Right renal pelvis (tissue), 4 donors: ENCODE results near the gene ASCC2. TPM values are rescaled to one million over a fixed set of nuclear protein-coding genes. Genes with fewer than 3 reads are reported as not detected.
"Not testable (repeated sequence)": the region's sequence is repeated elsewhere in the genome, so short reads cannot be mapped to it uniquely, and the experiment has no call there.

Source experiments
- DNase-seq, 4 donors: peaks; one replicate each; pipeline ENCODE4 v3.0.0-alpha.2; 2013; ENCODE audit warnings: low read depth in 4 of 4, low spot score in 3 of 4, missing footprints in 1 of 4
- polyA plus RNA-seq, 4 donors: library from polyadenylated mRNA; unstranded; fragments of 120-200 nt; gene quantifications; one replicate each; pipeline ENCODE4 v1.2.1, GENCODE V29; 2013; ENCODE audit not compliant: insufficient read length in 4 of 4

The ASCC2 gene
- polyA plus RNA-seq: 10 to 100 TPM; 41.1 to 47.7 (median 42.4) TPM

- DNase-seq: peak; percentile 92 to 95 (median 95)
Observed at GRCh38 chr22:29837741-29838598, at the start of gene ASCC2. Gene ASCC2 (minus strand): TSS chr22:29838274. CDS start chr22:29832325, 5,949 bp downstream.

- no peak for DNase-seq
Observed at GRCh38 chr22:29887358-29887757, 49.3 kb upstream of the ASCC2 start.

- no peak for DNase-seq
Observed at GRCh38 chr22:29886596-29886995, 48.5 kb upstream of the ASCC2 start.

GRCh38 chr22:29885610-29886009, 47.5 kb upstream of the ASCC2 start:
- DNase-seq: no peak

- DNase-seq: no peak
Observed at GRCh38 chr22:29883775-29884097, 45.7 kb upstream of the ASCC2 start.

GRCh38 chr22:29883045-29883774, 45.1 kb upstream of the ASCC2 start, which contains the start of gene MTMR3:
Gene MTMR3 (plus strand): TSS chr22:29883174. CDS start chr22:29971060, 87,886 bp downstream.
- DNase-seq: peak; percentile 77 to 81 (median 80)

- no peak for DNase-seq
Observed at GRCh38 chr22:29882716-29883044, 44.6 kb upstream of the ASCC2 start.

GRCh38 chr22:29879753-29880152, 41.7 kb upstream of the ASCC2 start:
- no peak for DNase-seq

- DNase-seq: no peak
Observed at GRCh38 chr22:29877620-29878019, 39.5 kb upstream of the ASCC2 start.

GRCh38 chr22:29873943-29874342, 35.9 kb upstream of the ASCC2 start:
- DNase-seq: no peak

- DNase-seq: no peak
Observed at GRCh38 chr22:29872989-29873388, 34.9 kb upstream of the ASCC2 start.

GRCh38 chr22:29872144-29872893, 34.2 kb upstream of the ASCC2 start:
- no peak for DNase-seq

- peak; percentile 55 to 86 (median 72) for DNase-seq
Observed at GRCh38 chr22:29871684-29872083, 33.6 kb upstream of the ASCC2 start.

GRCh38 chr22:29870574-29870973, 32.5 kb upstream of the ASCC2 start:
- DNase-seq: no peak

GRCh38 chr22:29867851-29868250, 29.8 kb upstream of the ASCC2 start:
- DNase-seq: no peak

- DNase-seq: no peak
Observed at GRCh38 chr22:29867260-29867659, 29.2 kb upstream of the ASCC2 start.

- DNase-seq: not testable (repeated sequence)
Observed at GRCh38 chr22:29865572-29865971, 27.5 kb upstream of the ASCC2 start.

- DNase-seq: no peak
Observed at GRCh38 chr22:29861672-29862297, 23.7 kb upstream of the ASCC2 start.

- no peak for DNase-seq
Observed at GRCh38 chr22:29860006-29860766, 22.1 kb upstream of the ASCC2 start.

GRCh38 chr22:29859030-29859429, 21.0 kb upstream of the ASCC2 start:
- DNase-seq: not testable (repeated sequence)
